NCI-H2227 (cell line): ENCODE measurements around the gene SNED1.

Experiments used
- DNase-seq: peaks from one replicate; lab custom pipeline; 2025; ENCODE audit not compliant: unreplicated experiment; lab: John Stamatoyannopoulos, UW

The SNED1 gene

DNA sequence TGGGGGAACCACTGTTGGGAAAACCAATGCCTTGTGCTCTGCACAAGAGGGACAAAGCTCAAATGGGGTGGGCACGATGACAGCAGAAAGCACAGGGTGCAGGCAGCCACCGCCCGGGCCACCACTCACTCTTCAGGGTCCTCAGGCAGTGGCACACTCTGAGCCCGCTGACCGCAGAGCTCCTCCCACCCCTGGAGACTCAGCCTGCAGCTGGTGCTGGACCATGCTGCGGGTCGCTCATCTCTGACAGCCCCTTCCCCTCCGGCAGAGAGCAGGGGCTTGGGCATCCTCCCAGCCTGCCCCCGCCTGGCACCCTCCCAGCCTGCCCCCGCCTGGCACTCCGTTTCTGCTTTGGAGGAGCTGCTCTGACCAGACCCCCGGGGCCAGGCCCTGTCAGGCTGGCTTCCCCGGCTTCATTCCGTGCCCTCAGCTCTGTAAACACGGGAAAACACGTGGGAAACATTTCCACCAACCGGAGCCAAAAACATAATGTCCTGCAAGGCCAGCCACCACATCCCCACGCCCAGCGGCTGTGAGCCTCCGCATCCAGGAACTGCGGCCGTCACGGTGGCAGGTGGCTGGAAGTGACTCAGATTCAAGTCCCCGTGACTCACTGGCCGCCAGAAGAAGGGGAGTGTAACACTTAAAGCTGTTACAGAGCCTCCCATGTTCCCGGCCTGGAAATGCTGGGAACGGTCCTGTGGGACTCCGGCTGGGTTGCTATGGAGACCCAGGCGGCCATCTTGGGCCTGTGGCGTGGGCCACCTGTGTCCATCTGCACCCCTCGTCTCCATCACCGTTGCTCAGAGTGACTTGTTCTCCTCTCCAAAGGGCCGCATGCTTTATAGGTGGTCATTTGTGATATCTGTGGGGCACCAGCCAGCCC lies 6.8 kb upstream of the SNED1 start:
- DNase-seq, result no peak

DNA sequence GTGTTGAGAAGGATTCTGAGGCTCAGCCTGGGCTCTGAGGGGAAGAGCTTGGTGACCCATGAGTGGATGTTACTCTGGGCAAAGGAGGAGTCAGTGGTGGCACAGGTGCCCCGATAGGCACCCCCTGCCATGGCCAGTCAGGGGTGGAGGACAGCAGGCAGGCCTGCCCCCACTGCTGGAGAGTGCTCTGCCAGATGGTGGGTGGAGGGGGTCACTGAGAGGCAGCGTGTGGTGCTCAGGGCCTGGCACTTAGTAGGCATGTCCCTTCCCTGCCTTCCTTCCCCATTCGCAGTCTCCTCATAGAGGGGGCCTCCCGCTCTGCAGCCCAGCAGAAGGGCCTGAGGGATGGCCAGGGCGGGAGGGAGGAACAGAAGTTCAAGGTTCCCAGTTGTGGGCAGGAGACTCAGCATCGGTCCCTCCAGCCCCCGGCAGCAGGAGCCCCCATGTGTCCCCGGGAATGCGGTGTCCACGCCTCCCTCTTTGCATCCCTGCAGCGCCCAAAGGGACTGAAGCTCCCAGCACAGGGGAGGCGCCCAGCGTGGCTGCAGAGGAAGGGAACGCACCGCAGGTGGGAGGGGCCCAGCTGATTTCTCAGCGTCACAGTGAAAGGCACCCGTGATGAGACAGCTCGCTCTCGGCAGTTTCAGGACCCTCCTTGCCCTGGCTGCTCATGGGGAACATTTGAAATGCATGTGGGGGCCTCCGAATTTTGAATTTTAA lies 5.7 kb upstream of the SNED1 start:
- no peak for DNase-seq

DNA sequence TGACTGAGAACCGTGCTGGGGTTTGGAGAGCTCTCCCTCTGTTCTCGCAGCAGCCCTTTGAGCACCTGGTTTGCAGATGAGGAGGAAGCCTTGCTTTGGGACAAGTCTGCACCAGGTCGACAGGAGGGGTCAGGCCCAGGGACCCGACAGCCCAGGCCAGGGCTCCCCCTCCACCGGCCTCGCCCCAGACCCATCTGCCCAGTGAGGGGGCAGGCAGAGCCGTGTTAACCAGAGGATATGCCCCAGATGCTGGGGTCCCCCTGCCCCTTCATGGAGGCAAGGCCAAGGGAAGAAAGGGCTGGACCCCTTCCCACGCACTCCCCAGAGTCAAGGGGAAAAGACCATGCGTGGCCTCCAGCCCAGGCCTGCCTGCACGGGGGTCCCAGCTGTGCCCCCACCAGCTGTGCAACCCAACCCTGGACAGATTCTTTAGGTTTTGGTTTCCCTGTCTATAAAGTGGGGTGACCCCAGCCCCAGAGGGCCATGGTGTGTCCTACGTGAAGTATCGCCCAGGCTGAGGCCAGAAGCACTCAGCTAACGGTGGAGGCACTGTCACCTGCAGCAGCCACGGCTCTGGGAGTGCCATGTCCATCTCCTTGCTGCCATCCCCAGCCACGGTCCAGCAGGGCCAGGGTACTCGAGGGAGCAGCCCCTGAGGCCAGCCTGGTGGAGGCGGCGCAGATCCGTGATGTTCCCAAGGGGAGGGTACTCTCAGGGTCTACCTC lies 4.8 kb upstream of the SNED1 start:
- DNase-seq, result no peak

DNA sequence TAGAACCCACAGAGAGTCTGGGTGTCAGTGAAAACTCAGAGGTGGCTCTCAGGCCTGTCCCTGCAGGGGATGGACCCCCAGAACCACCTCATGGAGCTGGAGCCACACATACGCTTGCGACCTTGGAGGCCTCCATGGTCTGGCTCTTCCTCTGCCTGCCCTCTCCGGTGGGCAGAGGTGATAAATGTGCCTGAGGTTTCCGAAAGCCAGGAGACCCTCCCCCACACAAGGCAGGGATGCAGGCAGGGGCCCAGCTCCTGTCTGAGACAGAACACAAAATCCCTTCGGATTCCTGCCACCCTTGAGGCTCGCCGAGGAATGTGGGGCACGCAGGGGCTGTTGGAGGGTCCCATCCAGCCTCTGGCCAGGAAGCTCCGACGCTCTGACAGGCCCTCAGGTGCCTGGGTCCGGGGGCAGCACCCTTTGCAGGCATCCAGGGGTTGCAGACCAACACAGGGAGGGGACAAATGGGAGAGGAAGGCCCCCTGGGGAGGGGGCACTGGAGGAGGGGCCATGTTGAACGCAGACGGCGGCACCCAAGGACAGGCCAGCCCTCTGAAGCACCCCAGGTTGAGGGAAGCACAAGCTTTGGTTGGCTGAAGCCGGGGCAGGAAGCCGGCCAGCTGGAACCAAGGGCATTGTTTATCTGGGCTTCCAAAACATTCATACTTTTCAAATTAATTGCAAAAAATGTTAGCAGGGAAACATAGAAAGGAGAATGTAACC lies 4.1 kb upstream of the SNED1 start:
- no peak for DNase-seq

DNA sequence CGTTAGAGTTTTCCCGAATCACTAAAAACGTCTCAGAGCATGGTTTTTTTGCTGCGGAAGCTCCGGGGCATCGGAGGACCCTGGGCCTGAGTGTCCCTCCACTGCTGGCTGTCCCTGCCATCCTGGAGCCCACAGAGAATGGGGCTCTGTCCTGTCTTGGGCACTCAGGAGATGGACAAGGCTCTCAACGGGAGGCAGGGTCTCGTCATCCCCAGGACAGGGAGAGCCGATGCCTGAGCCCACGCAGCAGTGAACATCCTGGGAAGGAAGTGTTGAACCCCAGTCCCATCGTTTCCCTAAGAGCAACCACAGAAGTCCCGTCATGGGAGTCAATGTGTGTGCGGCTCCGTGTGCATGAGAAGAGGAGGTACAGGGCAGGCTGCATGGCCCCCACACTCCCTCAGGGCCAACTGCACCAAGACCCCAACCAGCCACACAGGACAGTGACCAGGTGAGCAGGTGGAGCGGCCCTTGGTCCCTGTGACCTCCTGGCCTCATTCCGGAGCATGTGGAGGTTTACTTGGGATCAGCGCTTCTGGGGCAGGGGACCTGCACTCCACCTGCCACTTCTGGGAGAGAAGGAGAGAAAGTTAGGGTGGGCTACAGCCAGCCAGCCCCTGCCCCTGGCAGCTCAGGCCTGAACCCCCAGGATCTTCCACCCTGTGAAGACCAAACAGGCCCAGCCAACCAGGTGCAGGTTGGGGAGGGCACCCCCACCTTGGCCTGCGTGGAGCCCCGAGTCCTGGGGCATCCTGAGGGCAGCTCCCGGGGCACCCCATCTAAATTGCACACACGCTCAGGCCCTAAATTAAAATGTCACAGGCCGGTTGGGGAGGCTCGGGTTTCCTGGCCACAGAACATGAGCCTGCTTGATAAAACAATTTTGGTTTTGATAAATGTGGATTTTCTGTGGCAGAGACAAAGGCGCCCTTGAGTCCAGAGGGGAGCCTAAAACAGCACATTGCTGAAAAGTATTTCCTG lies 3.1 kb upstream of the SNED1 start:
- no peak for DNase-seq

DNA sequence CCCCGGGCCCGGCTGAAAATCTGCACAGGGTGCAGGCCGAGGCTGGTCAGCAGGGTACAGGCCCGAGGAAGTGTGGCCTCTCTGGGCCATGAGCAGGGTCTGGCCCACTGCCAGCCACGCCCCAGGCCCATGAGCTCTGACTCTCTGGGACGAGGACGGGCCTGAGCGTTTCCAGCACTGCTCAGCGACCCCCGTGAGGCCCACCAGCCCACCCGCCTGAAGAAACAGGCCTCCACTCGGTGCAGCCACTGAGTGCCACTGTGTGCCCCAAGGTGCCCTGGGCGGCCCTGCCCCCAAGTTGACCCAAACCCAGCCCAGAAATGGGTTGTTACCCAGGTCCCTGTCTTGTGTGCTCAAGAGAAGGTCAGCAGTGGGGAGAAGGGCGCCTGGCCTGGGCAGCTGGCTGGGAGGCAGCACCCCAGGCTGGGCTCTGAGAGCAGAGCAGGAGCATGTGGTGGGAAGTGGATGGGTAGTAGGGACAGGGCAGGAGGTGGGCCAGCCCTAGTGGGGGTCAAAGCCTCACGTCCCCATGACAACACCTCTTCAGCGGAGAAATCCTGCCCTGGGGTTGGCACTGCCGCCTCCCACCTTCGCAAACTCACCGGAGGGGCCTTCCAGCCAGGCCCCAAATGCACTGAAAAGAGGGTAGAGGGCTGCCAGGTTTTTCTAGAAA lies 2.1 kb upstream of the SNED1 start:
- DNase-seq, result no peak

DNA sequence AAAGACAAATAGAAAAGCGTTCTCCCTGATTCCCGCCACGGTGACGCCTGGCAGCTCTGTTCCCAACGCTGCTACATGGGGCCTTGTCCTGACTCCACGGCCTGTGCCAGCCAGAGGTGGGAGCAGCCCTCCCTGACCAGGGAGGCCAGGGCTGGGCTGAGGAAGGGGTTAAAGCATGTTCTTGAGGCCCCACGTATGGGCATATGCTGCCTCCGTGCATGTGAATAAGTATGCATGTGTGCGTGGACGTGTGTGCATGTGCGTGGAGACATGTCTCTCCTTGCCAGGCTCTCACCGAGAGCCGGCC lies 1.6 kb upstream of the SNED1 start:
- no peak for DNase-seq

DNA sequence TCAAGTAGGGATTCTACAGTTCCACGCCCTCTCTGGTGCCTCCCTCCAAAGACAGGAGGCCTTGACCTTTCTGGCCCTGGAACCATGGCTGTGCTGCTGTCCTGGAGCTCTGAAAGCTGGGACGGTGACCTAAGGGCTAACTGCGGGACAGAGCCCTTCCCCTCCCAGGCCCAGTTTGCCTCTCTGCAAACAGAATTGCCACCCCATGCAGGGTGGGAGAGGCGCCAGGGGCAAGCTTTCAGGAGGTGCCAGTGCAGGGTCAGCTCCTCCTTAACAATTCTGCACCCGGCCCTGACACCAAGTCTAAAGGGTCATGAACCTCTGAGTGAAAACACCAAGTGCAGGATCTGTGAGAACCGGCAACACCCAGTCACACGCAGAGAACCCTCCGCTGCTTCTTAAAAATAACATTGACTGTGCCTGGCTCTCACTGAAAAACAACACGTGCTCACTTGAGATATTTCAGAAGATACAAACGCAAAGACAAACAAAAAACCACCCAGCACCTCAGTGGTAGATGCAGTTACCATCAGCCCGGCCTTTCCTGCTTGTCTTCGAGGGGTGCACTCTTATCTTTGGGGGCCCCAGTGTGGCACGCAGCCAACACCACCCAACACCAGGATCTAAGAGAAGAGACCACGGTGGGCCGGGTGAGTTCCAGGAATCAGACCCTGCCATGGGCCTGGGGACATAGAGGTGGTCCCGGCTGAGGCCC lies 1.1 kb upstream of the SNED1 start:
- DNase-seq, result no peak

DNA sequence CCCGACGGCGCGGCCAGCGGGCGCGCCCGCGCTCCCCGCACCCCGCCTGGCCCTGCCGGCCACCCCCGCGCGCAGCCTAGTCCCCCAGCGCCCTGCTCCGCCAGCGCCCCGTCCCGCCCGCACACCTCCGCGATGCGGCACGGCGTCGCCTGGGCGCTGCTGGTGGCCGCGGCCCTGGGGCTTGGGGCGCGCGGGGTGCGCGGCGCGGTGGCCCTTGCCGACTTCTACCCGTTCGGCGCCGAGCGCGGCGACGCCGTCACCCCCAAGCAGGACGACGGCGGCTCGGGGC lies 232 bp downstream of the SNED1 start:
- no peak for DNase-seq

DNA sequence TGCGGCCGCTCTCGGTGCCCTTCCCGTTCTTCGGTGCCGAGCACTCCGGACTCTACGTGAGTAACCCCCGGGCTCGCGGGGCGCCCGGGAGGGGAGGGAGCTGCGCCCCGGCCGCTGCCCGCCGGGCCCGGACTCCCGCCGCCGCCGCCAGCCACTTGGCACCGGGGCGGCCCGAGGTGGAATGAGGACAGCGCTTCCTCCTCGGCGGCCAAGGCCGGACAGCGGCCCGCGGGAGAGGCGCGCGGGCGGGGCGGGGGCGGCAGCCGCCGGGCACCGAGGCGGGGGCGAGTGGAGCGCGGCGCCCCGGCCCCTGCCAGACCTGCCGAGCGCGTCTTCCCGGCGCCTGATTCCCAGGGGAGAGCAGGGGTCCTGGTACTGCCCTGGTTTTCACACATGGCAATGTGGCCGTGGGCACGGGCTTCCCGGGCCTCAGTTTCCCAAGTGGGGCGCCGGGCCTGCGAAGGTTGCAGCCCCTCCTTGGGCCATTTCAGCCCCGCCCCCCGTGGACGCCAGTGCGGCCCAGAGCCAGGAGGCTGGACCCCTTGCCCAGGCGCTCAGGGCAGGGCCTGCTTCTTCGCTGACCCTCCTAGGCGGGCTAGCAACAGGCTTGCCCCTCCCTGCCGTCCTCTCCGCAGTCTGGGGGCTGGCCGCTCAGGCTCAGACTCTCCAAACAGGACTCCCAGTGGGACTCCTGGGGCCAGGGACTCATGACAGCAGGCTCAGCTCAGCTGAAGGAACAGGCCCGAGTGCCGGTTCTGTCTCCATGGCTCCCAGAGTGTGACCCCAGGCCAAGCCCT lies 775 bp downstream of the SNED1 start:
- no peak for DNase-seq

DNA sequence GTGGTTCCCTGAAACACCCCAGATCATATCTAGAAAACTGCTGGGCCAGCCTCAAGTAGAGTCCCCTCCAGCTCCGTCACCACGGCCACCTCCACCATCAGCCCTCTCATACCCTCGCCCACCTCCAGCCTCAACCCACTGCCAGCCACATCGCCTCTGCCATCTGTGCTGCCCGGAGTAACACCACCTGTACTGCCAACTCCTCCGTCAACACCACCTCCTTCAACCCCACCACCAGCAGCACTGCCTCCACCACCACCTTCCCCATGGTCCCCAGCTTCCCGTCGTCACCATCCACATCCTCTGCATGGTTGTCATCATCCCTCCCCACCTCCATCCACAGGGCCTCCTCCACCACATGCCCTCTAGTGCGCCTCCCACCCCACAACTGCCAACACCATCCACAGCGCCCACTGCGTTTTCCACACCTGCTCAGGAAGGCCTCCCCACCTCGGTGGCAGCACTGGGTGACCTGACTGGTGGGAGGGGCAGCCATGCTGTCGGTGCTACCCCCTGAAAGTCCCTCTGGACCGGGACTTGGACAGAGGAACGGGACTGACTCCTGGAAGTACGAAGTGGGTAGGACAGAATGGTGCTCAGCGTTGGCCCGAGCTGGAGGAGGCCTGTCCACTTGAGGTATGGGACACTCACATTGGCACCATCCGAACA lies 1.6 kb downstream of the SNED1 start:
- DNase-seq, result no peak

DNA sequence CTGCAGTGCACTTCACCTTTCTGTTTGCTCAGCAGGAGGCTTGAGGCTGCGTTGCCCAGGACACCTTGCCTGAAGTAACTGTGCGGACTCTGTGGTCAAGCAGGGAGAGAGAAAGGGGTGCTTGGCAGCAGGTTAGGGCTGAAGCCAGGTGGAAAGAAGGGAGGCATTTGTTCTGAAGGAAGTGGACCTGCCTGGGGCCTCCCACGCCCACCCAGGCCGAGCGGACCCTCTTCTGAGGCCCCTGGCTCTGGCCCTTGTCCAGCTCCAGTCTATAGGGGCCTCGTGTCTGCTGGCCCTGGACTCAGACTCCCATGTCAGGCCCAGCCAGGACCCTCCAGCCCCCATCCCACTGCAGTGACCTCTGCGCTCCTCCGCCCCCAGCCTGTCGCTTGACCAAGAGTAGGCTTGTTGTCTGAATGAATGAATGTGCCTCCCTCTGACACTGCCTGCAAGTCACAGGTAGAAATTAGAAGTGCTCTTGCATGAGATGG lies 2.5 kb downstream of the SNED1 start:
- DNase-seq, result no peak

DNA sequence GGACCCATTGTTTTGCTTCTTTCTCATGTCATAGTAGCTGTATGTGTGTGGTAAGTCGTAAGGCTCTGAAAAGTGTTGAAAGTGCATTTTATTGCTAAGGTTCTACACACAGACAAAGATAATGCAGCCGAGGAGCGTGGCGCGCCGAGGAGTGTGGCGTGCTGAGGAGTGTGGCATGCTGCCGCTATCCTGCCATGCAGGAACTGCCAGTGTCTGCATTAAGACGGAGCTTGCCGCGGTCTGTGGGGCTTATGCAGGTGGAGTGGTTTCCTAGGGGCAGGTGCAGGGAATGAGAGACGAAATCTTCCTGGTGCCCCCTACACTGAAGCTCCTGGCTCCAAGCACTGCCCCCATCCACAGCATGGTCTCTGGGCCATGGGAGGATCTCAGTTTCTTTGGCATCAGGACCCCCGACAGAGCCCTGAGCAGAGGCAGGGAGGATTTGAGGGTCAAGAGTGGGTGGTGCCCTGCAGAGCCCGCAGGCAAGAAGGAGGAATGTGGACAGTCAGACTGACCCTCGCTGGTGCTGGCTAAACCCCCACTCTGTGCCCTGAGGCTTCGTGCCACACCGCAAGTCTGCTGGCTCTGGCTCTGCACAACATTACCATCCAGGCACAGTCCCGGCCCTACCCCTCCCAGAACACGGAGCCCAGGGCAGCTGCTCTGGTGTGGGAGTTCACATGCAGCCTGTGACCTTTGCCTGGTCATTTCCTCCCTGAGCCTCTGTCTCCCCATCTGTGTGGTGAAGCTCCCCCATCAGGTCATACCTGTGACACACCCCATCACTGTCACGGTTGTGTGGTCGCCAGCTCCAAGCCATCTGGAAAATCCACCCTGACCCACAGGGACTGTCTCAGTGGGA lies 3.2 kb downstream of the SNED1 start:
- DNase-seq, result no peak

DNA sequence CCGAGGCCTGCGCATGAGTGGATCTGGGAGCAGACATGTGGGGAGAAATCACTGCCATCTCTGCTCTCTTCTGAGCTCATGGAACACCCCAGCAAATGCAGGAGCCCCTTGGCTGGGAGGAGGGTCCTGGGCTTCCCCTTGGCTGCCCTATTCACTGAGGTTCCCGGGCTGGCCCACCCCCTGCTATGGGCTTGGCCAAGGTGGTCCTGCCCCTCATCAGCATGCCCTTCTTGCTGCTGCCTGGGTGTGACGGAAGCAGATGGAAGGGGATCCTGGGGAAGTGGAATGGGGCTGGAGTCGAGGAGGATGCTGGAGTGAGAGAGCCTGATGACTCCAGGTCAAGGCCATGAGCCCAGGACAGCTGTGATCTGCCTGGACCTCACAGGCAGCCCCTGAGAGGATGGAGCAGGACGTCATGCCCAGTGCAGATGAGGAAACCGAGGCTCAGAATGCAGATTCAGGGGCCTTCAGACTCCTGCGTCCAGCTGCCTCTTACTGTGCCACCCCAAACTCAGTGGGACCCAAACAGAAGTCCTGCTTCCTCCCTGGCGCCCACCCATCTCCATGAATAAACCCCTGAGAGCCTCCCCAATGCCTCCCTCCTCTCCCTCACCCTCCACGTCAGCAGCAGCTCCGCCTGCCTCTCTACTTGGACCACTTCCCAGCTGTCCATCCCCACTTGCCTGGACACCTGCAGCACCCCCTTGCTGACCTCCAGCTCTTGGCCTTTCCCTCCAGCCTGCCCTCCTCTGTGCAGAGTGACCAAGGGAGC lies 4.0 kb downstream of the SNED1 start:
- no peak for DNase-seq

DNA sequence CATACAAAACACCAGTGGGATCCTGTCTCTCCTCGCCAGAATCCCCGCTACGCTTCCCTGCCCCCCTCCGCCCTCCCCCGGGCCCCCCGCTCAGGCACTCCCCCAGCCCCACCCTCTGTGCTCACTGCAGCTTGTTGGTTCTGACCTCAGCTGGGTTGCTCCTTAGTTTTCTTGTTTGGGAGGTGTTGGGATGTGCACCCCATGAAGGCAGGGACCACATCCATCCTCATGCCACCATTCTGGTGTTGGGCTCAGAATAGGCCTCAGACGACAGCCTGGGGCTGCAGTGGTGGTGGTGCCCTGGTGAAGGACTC lies 4.6 kb downstream of the SNED1 start:
- no peak for DNase-seq

DNA sequence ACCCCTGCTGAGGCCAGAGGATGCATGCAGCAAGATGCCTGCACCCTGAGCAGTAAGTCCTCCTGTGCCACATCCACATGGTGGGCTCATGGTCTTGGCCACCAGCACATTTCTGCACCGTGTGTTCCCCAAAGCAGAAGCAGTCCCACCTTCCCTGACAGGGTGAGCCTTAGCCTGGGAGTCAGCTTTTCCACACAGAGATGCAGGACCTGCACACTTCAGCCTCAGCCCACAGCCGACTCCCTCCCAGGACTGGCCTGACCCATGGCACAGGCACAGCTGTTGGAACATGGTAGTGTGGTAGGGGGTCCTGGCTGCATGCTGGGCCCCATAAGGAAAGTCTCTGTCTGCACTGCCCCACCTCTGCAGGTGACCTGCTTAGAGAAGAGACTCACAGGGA lies 5.0 kb downstream of the SNED1 start:
- no peak for DNase-seq
